Peyer's patch (tissue), 4 donors: ENCODE data around the gene KCNT1.

Experiments used
- POLR2A ChIP-seq, 2 donors: fragments of 450-650 bp; IDR thresholded peaks; one replicate each; pipeline ENCODE4 v1.5.1; 2017; ENCODE audit warnings: antibody characterized with exemption in 2 of 2, mild to moderate bottlenecking in 2 of 2, moderate library complexity in 2 of 2
- TF ChIP-seq, protein P1 (sequence below), 6 experiments: fragments of 450-650 bp in 4 of 6; fragments of 200-600 bp in 2 of 6; sonication (generic) in 1 of 6; IDR thresholded peaks; one replicate each; pipeline ENCODE4 v1.5.1; 2017 to 2019; ENCODE audit warnings: antibody characterized with exemption in 6 of 6, mild to moderate bottlenecking in 3 of 6, moderate library complexity in 1 of 6

DNA sequence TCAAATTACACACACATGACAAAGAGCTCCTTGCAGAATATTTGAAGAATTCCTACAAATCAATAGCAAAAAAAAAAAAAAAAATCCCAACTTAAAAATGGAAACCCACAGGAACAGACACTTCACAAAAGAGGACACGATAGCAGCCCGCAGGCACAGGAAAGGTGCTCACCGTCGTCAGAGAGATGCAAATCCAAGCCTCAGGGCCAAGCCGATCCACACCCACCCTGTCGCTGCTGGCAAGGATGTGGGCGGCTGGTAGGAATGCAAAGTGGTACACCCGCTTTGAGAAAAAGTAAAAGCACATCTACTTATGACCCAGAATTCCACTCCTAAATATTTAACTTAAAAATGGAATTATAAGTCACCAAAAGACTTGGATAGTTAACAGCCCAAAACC, 28.0 kb upstream of the KCNT1 start:
- no peak for TF ChIP-seq POLR2A (IDR thresholded peaks at IDR 0.05)
- TF ChIP-seq, protein P1, sequence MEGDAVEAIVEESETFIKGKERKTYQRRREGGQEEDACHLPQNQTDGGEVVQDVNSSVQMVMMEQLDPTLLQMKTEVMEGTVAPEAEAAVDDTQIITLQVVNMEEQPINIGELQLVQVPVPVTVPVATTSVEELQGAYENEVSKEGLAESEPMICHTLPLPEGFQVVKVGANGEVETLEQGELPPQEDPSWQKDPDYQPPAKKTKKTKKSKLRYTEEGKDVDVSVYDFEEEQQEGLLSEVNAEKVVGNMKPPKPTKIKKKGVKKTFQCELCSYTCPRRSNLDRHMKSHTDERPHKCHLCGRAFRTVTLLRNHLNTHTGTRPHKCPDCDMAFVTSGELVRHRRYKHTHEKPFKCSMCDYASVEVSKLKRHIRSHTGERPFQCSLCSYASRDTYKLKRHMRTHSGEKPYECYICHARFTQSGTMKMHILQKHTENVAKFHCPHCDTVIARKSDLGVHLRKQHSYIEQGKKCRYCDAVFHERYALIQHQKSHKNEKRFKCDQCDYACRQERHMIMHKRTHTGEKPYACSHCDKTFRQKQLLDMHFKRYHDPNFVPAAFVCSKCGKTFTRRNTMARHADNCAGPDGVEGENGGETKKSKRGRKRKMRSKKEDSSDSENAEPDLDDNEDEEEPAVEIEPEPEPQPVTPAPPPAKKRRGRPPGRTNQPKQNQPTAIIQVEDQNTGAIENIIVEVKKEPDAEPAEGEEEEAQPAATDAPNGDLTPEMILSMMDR (IDR thresholded peaks at IDR 0.05) = no peak
